SK-N-SH (cell line): Measurements from ENCODE around the gene SUN5. TPM values are rescaled to one million over a fixed set of nuclear protein-coding genes. Genes with fewer than 3 reads are reported as not detected.
"Not testable (repeated sequence)": the region's sequence is repeated elsewhere in the genome, so short reads cannot be mapped to it uniquely, and the experiment has no call there.

Source experiments
- CTCF ChIA-PET: fragments of 300-600, 350-600 bp; formaldehyde crosslinking; extraction: SDS; loops from one replicate; lab custom pipeline; 2021; lab: Yijun Ruan, JAX
- POLR2A ChIA-PET: fragments of 350-600 bp; sonication (Branson Sonifier 250); formaldehyde crosslinking; extraction: SDS; loops from one replicate; lab custom pipeline; 2020; ENCODE audit warnings: antibody characterized with exemption, inconsistent platforms; lab: Yijun Ruan, JAX
- DNase-seq: peaks from one replicate; pipeline ENCODE4 v3.0.0; 2012
- H2AFZ ChIP-seq: fragments of 200-600 bp; sonication (generic); 2 replicates; pipeline ENCODE4 v1.8.1; 2016; ENCODE audit warnings: antibody characterized with exemption, mild to moderate bottlenecking, low read depth
- H3F3A ChIP-seq: fragments of 200-600 bp; sonication (generic); replicated peaks from 2 replicates; pipeline ENCODE3; 2016; ENCODE audit warnings: antibody characterized with exemption, mild to moderate bottlenecking; ENCODE audit not compliant: insufficient read depth
- H3K27ac ChIP-seq, 2 experiments: fragments of 200-500 bp in 1 of 2; fragments of 200-600 bp in 1 of 2; sonication (Bioruptor generic) in 1 of 2; sonication (generic), shearing (Covaris generic) in 1 of 2; 2 replicates each; pipeline versions ENCODE4 v1.5.1 to v1.6.1; 2014 to 2016; ENCODE audit warnings: low read depth in 2 of 2, inconsistent platforms in 1 of 2, low read length in 1 of 2, mild to moderate bottlenecking in 1 of 2, mixed read lengths in 1 of 2
- H3K27me3 ChIP-seq: fragments of 200-600 bp; sonication (generic), shearing (Covaris generic); 2 replicates; pipeline ENCODE4 v1.6.1; 2016; ENCODE audit warnings: mixed run types; ENCODE audit not compliant: insufficient read depth
- H3K36me3 ChIP-seq, 2 experiments: fragments of 200-500 bp in 1 of 2; fragments of 200-600 bp in 1 of 2; sonication (Bioruptor generic) in 1 of 2; sonication (generic) in 1 of 2; replicated peaks in 1 of 2; 2 replicates each; pipeline versions ENCODE3 to v1.5.1; 2014 to 2016; ENCODE audit warnings: low read length in 1 of 2, mild to moderate bottlenecking in 1 of 2; ENCODE audit not compliant: insufficient read depth in 2 of 2, control insufficient read depth in 1 of 2
- H3K4me1 ChIP-seq, 2 experiments: fragments of 200-500 bp in 1 of 2; fragments of 200-600 bp in 1 of 2; sonication (Bioruptor generic) in 1 of 2; sonication (generic), shearing (Covaris generic) in 1 of 2; 2 replicates each; pipeline versions ENCODE4 v1.5.1 to v1.6.1; 2014 to 2016; ENCODE audit warnings: low read depth in 1 of 2, low read length in 1 of 2, mixed run types in 1 of 2; ENCODE audit not compliant: insufficient read depth in 2 of 2, control insufficient read depth in 1 of 2
- H3K4me2 ChIP-seq: fragments of 200-600 bp; sonication (generic), shearing (Covaris generic); 2 replicates; pipeline ENCODE4 v1.6.1; 2017; ENCODE audit warnings: mixed run types
- H3K4me3 ChIP-seq, 2 experiments: fragments of 200-500 bp in 1 of 2; fragments of 200-600 bp in 1 of 2; sonication (Bioruptor generic) in 1 of 2; sonication (generic), shearing (Covaris generic) in 1 of 2; 2 replicates each; pipeline versions ENCODE4 v1.5.1 to v1.8.1; 2014 to 2016; ENCODE audit warnings: low read depth in 2 of 2, inconsistent platforms in 1 of 2, low read length in 1 of 2, mild to moderate bottlenecking in 1 of 2, mixed read lengths in 1 of 2, moderate library complexity in 1 of 2
- H3K79me2 ChIP-seq: fragments of 200-600 bp; sonication (generic); 2 replicates; pipeline ENCODE4 v1.8.1; 2017; ENCODE audit warnings: mild to moderate bottlenecking; ENCODE audit not compliant: insufficient read depth
- H3K9ac ChIP-seq: fragments of 200-600 bp; sonication (generic); 2 replicates; pipeline ENCODE4 v1.6.1; 2017; ENCODE audit warnings: mixed run types
- H3K9me2 ChIP-seq: fragments of 200-600 bp; sonication (generic); 2 replicates; pipeline ENCODE4 v1.6.1; 2017; ENCODE audit warnings: mixed run types
- H3K9me3 ChIP-seq: fragments of 200-600 bp; sonication (generic); 2 replicates; pipeline ENCODE4 v1.6.1; 2017; ENCODE audit warnings: mixed run types, mild to moderate bottlenecking, moderate library complexity
- H4K20me1 ChIP-seq: fragments of 200-600 bp; sonication (generic); 2 replicates; pipeline ENCODE4 v1.6.1; 2017; ENCODE audit warnings: mild to moderate bottlenecking, mixed run types; ENCODE audit not compliant: insufficient read depth
- ELF1 ChIP-seq: IDR thresholded peaks from 2 replicates; pipeline ENCODE4 v1.4.0; 2012
- EZH2phosphoT487 ChIP-seq: fragments of 200-600 bp; sonication (generic); IDR thresholded peaks from 2 replicates; pipeline ENCODE4 v1.6.1; 2017; ENCODE audit warnings: low read depth, mixed run types, mild to moderate bottlenecking, antibody characterized with exemption, moderate library complexity, borderline replicate concordance
- FOXM1 ChIP-seq: IDR thresholded peaks from 2 replicates; pipeline ENCODE4 v1.4.0; 2012; ENCODE audit warnings: low read depth, mild to moderate bottlenecking
- PBX3 ChIP-seq: IDR thresholded peaks from 2 replicates; pipeline ENCODE4; 2012
- RFX5 ChIP-seq: IDR thresholded peaks from 2 replicates; pipeline ENCODE4 v1.6.1; 2012; ENCODE audit warnings: mild to moderate bottlenecking, improper control_type of control experiment, low read length
- RXRA ChIP-seq: IDR thresholded peaks from 2 replicates; pipeline ENCODE4 v1.4.0; 2012; ENCODE audit warnings: low read depth, mild to moderate bottlenecking, borderline replicate concordance
- SIN3A ChIP-seq: IDR thresholded peaks from 2 replicates; pipeline ENCODE4 v1.6.1; 2012; ENCODE audit warnings: low read depth, mild to moderate bottlenecking, low read length, moderate library complexity, borderline replicate concordance
- TAF1 ChIP-seq: IDR thresholded peaks from 2 replicates; pipeline ENCODE4 v1.6.1; 2012; ENCODE audit warnings: low read depth, mild to moderate bottlenecking, low read length, moderate library complexity, borderline replicate concordance
- ZBTB33 ChIP-seq: IDR thresholded peaks from 2 replicates; pipeline ENCODE4 v1.4.0; 2012; ENCODE audit warnings: low read depth, borderline replicate concordance
- WGBS: methylation state at CpG from one replicate; pipeline ENCODE4 v1.1.6; 2017; ENCODE audit warnings: low lambda C conversion rate; 5-methylcytosine and 5-hydroxymethylcytosine counted together
- polyA plus RNA-seq, 3 experiments: library from polyadenylated mRNA; depleted of rRNA; stranded (reverse); fragments of >200 nt; gene quantifications; 2 replicates each; pipeline ENCODE4 v1.2.3, GENCODE V29; 2012

The SUN5 gene
- polyA plus RNA-seq, 1 of the 3 experiments (the other 2 are of a cell fraction), result not detected

- no peak overlapping the region for H3K27ac ChIP-seq
- whole genome bisulfite sequencing, result 40% methylated on average over 3 of the region's 5 CpGs
- peak; percentile 5 for DNase-seq
- H3K27me3 ChIP-seq, result peaks cover 39% of the 10 kb centered on the region
- TF ChIP-seq SIN3A, result no peak
- no peak for TF ChIP-seq RFX5
- TF ChIP-seq FOXM1, result no peak
- TF ChIP-seq ZBTB33, result no peak
- no peak for TF ChIP-seq ELF1
- ChIA-PET CTCF (interaction anchor here (0.6 kb wide), 1 partner anchor 1564 kb away, joined by 3 read pairs; no protein-coding TSS in a partner anchor), POLR2A (no interaction called here)
- H3K79me2 ChIP-seq, result no peaks in the 10 kb centered on the region
- H3K4me2 ChIP-seq, result no peak overlapping the region
- no peaks in the 10 kb centered on the region for H4K20me1 ChIP-seq
- H3F3A ChIP-seq, result no peaks in the 10 kb centered on the region
- H3K36me3 ChIP-seq, result no peaks in the 10 kb centered on the region
- H3K4me1 ChIP-seq, result no peaks in the 10 kb centered on the region
- H2AFZ ChIP-seq, result no peak overlapping the region
- no peaks in the 10 kb centered on the region for H3K9me3 ChIP-seq
- no peaks in the 10 kb centered on the region for H3K9me2 ChIP-seq
- H3K9ac ChIP-seq, result no peak overlapping the region
- H3K4me3 ChIP-seq, result no peak overlapping the region
These were observed 41.1 kb downstream of the SUN5 start for GRCh38 chr20:32963176-32963575.

- H3K4me3 ChIP-seq, H3K36me3 ChIP-seq, H2AFZ ChIP-seq, H4K20me1 ChIP-seq, H3K27ac ChIP-seq, H3K79me2 ChIP-seq, H3F3A ChIP-seq, H3K4me1 ChIP-seq, H3K4me2 ChIP-seq, DNase-seq, POLR2A ChIA-PET, H3K9ac ChIP-seq, H3K9me2 ChIP-seq, H3K9me3 ChIP-seq: not testable (repeated sequence)
- peaks cover 39% of the 10 kb centered on the region for H3K27me3 ChIP-seq
- CTCF ChIA-PET, result interaction anchor here (0.6 kb wide), 1 partner anchor 1565 kb away, joined by 3 read pairs; no protein-coding TSS in a partner anchor
- WGBS, result 34% methylated on average over 11 of the region's 11 CpGs
These were observed 41.6 kb downstream of the SUN5 start for GRCh38 chr20:32962646-32963045.

GRCh38 chr20:32962053-32962452 is 42.2 kb downstream of the SUN5 start:
- Histone ChIP-seq H3K9me3 (no peaks in the 10 kb centered on the region; the same call in 1 of the 2 replicates), H3K9ac (no peak overlapping the region), H2AFZ (no peak overlapping the region), H3K4me1 (no peaks in the 10 kb centered on the region), H3K4me2 (no peak overlapping the region), H3K4me3 (no peak overlapping the region), H3K9me2 (no peaks in the 10 kb centered on the region), H3F3A (no peaks in the 10 kb centered on the region), H3K36me3 (no peaks in the 10 kb centered on the region), H3K79me2 (no peaks in the 10 kb centered on the region), H3K27ac (no peak overlapping the region), H3K27me3 (peaks cover 39% of the 10 kb centered on the region), H4K20me1 (no peaks in the 10 kb centered on the region)
- TF ChIP-seq EZH2phosphoT487 (no peak), PBX3 (no peak), ELF1 (no peak), TAF1 (no peak), ZBTB33 (no peak), RXRA (no peak)
- ChIA-PET CTCF (no interaction called here), POLR2A (no interaction called here)
- WGBS, result 7% methylated on average over 3 of the region's 5 CpGs
- peak; percentile 3 for DNase-seq
